NCI-H446 (cell line): ENCODE results near the gene SNED1.

Source experiments
- DNase-seq, 2 experiments: peaks; one replicate each; lab custom pipeline; 2025; lab: John Stamatoyannopoulos, UW

SNED1 gene

DNA sequence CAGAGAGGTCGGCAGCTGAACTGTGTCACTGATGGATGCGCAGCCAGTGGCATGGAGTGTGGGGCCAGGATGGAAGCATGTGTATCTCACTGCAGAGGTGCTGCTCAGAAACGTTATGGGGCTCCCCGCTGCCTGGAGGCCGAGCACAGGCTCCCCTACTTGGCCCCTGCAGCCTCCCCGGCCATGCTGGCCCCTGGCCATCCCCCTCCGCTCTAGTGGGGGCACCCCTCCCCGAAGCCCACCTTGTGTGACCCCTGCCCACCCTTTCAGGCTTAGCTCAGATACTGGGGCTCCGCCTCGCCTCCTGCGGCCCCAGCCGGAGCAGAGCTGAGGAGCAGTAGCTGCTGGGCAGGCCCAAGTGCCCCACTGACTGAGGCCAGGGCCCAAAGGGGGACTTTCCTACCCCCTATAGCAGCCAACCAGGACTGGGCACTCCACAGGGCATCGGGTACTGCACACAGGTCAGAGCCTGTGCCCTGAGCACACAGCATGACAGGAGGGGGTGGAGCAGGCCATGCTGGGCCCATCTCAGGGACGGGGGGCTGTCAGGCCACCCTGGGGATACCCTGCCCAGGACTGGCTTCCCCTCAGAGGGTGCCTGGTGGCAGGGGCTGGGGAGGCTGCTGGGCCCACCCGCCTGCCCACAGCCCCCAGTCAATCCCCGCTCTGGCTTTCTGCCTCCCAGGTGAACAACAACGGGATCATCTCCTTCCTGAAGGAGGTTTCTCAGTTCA is 31.3 kb downstream of the SNED1 start:
- no peak for DNase-seq

- DNase-seq: no peak
These were observed 31.9 kb downstream of the SNED1 start for GRCh38 chr2:241030333-241030680.

- DNase-seq: no peak
These were observed 32.5 kb downstream of the SNED1 start for GRCh38 chr2:241030883-241031282.

DNA sequence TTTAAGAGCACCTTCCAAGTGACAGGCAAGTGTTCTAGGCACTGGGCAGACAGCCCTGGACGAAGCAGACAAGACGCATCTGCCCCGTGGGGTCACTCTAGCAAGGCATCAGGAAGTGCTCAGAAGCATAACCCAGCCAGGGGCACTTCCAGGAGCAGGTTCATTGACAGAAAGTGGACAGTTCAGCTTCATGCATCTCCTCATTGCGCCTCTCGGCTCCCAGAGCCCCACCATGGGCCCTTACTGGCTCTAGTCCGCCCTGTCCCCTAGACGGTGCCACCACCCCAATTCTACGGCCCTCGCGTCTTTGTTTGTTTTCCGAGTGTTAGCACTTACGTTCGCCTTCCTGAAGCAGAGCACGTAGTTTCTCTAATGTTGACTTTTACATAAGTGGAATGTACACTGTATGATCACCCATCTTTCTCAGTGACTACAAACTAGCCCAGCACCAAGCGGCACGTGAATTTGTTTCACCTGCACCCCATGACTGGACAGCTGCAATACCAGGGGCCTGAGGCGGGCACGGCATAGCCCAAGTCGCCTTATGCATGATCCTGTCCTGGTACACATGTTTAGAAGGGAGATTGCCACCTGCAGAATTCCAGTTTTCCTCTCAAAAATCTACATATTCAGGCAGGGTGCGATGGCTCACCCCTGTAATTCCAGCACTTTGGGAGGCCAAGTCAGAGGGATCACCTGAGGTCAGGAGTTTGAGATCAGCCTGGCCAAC is 33.2 kb downstream of the SNED1 start:
- DNase-seq: no peak

DNA sequence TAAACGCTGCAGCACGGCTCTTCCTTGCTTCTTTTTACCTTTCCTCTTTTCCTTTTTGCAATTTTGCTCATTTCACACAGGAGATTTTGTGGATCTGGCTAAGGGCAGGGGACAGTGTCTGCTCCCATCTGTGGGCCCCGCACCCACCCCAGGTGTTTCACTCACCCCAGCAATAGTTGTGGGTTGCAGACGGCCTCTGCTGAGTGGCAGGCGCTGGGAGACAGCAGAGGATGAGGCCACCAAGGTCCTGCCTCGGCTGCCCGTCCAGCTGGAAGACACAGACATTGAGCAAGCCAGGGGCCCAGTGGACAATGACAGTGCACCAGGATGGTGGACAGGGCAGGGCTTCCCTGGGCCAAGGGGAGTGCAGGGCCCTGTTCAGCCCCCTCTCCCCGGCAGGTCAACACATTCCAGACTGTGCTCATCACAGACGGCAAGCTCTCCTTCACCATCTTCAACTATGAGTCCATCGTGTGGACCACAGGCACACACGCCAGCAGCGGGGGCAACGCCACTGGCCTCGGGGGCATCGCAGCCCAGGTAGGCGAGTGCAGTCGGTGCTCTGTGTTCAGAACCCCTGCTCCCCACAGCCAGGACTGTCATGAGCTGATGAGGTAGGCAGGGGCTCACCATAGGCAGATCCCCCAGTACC is 35.0 kb downstream of the SNED1 start:
- DNase-seq: no peak

DNA sequence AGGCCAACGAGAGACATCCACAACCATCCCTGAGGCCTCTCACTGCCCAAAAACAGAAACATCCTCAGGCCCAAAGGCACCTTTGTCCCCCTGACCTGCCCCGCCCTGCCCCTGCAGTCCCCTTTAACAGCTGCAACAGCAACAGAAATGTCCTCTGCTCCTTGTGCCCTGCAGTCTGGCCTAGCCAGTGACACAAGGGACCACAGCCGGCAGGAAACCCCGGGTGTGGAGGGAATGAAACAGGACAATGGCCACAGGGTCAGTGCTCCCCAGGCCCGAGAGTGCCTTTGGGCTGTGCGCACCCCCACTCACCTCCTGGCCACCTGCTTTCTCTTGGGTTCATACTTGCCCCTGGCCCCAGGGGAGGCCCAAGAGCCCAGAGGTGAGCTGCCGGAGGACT is 35.6 kb downstream of the SNED1 start:
- DNase-seq: no peak

GRCh38 chr2:241034490-241035141 is 36.2 kb downstream of the SNED1 start:
- no peak for DNase-seq

GRCh38 chr2:241035142-241035817 is 36.9 kb downstream of the SNED1 start:
- DNase-seq: no peak

DNA sequence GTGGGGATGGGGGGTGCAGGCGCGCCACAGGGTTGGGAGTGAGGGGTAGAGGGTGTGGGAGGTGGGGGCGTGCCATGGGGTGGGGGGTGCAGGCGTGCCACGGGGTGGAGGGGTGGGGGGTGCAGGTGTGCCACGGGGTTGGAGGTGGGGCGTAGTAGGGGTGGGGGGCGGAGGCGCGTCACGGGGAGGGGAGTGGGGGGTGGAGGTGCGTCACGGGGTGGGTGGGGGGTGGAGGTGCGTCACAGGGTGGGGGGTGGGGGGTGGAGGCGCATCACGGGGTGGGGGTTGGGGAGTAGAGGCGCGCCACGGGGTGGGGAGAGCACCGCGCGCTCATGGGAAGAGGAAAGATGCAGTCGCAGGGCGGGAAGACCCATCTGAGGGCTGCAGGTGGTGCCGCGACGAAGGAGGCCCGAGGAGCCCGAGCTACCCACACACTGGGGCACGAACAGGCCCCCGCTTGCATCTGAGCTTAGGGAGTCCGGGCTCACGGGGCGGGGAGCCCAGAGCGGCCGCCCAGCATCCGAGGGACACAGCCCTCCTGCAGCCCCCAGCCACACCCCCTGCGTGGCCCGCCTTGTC is 37.5 kb downstream of the SNED1 start:
- DNase-seq: no peak

- DNase-seq: no peak
These were observed 38.1 kb downstream of the SNED1 start for GRCh38 chr2:241036397-241036963.

DNA sequence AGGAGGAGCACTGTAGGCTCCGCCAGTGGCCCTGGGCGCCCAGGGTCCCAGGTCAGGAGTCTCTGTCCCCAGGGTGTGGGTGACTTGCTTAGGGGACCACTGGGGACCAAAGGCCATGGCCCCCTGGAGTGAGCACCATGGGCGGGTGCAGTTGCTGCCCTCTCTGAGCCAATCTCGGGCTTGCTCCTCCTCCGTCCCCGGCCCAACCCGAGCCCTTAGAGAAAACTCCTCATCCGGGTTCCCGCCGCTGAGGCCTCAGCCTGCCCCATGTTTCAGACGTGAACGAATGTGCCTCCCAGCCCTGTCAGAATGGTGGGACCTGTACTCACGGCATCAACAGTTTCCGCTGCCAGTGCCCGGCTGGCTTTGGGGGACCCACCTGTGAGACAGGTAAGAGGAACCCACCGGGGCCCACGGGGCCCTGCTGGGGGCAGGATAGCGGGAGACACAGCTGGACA is 38.6 kb downstream of the SNED1 start:
- no peak for DNase-seq

DNA sequence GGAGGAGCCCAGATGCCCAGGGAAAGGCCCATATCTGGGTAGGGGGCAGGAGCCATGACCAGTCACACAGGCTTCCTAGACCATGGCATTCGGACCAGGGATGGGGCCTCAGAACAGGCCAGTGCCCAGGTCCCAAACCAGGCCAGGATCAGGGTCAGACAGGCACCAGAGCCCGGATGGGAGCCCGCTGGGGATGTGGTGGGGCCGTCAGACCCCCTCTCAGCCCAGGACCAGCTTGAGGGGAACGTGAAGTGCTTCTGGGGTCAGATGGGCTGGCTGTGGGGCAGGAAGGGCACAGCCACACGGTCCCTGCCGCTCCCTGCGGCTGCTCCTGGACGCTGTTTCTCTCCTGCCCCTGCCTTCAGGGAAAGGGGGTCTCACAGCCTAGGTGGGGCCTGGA is 39.1 kb downstream of the SNED1 start:
- DNase-seq: no peak

GRCh38 chr2:241038374-241039180 is 40.2 kb downstream of the SNED1 start:
- no peak for DNase-seq

GRCh38 chr2:241039416-241039815 is 41.0 kb downstream of the SNED1 start:
- no peak for DNase-seq

DNA sequence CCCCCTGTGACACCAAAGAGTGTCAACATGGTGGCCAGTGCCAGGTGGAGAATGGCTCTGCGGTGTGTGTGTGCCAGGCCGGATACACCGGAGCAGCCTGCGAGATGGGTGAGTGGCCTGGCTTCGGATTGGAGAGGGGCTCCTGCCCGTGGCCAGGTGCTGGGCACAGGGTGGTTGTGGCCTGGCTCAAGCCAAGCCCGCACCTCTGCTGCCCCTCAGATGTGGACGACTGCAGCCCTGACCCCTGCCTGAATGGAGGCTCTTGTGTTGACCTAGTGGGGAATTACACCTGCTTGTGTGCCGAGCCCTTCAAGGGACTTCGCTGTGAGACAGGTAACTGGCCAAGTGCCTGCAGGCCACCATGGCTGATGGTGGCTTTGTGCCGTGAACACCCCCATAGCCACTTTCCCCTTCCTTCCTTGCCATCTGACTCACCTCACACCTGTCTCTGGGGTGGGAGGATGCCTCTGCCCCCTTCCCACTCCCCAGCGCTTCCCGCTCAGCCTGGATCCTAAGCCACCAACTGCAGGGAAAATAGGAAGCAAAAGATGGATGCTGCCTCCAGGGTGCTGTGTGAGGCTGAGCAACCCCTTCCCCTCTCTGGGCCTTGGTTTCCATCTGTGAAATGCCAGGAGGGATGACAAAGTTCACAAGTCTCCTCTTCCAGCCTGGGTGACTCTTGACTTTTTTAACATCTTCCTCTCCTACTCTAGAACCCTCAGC is 41.8 kb downstream of the SNED1 start:
- DNase-seq: no peak

- DNase-seq: no peak
These were observed 43.3 kb downstream of the SNED1 start for GRCh38 chr2:241041589-241042158.

DNA sequence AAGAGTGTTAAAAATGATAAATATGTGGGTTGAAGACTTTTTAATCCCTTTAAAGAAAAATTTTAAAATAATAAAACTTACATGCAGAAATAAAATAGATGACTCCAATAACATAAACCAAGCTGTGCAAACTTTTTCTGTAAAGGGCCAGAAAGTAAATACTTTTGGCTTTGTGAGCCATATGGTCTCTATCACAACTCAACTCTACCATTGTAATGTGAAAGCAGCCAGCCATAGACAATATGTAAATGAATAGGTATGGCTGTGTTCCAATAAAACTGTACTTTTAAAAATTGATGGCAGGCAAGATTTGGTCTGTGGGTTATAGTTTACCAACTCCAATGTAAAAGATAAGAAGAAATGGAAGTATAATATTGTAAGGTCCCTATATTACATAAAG is 45.2 kb downstream of the SNED1 start:
- no peak for DNase-seq

DNA sequence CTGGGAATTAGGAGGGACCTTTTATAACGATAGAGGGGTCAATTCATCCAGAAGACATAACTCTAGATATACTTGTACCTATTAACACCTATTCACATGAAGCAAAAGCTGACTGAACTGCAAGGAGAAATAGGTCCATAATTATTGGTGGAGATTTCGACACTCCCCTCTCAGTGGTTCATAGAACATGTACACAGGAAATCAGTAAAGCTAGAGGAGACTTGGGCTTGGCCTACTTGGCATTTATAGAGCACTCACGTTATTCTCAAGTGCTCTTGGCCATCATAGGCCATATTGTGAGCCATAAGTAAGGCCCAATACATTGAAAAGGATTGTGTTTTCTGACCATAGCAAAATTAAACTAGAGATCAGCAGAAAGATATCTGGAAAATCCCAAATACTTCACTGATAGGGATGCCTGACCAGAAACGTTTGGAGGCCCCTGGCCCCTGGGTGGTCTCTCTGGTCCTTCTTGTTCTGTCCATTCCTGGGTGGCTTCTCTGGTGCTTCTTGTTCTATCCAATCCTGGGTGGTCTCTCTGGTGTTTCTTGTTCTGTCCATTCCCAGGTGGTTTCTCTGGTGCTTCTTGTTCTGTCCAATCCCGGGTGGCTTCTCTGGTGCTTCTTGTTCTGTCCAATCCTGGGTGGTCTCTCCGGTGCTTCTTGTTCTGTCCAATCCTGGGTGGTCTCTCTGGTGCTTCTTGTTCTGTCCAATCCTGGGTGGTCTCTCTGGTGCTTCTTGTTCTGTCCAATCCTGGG is 49.0 kb downstream of the SNED1 start:
- DNase-seq: no peak
